Astrocyte (in vitro differentiated cells and primary cell): Measurements from ENCODE around the gene PRAC1. TPM values are rescaled to one million over a fixed set of nuclear protein-coding genes. Genes with fewer than 3 reads are reported as not detected.
"Not testable (repeated sequence)": the region's sequence is repeated elsewhere in the genome, so short reads cannot be mapped to it uniquely, and the experiment has no call there.

Experiments used
- DNase-seq: peaks from one replicate; pipeline ENCODE4 v3.0.0-alpha.2; 2010; ENCODE audit warnings: low read depth
- FAIRE-seq: peaks from 2 replicates; lab custom pipeline; 2011; peaks lifted over from hg19 to GRCh38; lab: Jason Lieb, UNC
- H2AFZ ChIP-seq: 2 replicates; pipeline ENCODE4 v1.6.0; 2012; ENCODE audit warnings: low read depth, low read length, inconsistent platforms
- H3K27ac ChIP-seq: 2 replicates; pipeline ENCODE4 v1.5.1; 2011; ENCODE audit warnings: low read depth, low read length, inconsistent platforms
- H3K27me3 ChIP-seq: 2 replicates; pipeline ENCODE4 v1.6.0; 2011; ENCODE audit warnings: low read length, inconsistent platforms; ENCODE audit not compliant: insufficient read depth
- H3K36me3 ChIP-seq: 2 replicates; pipeline ENCODE4 v1.5.1; 2011; ENCODE audit warnings: low read length, inconsistent platforms; ENCODE audit not compliant: insufficient read depth
- H3K4me1 ChIP-seq: 2 replicates; pipeline ENCODE4 v1.5.1; 2011; ENCODE audit warnings: low read length, inconsistent platforms; ENCODE audit not compliant: insufficient read depth
- H3K4me2 ChIP-seq: 2 replicates; pipeline ENCODE4 v1.6.0; 2012; ENCODE audit warnings: low read length, inconsistent platforms
- H3K4me3 ChIP-seq: 2 replicates; pipeline ENCODE4 v1.5.1; 2011; ENCODE audit warnings: low read depth, mild to moderate bottlenecking, low read length, inconsistent platforms; ENCODE audit not compliant: insufficient read depth
- H3K79me2 ChIP-seq: 2 replicates; pipeline ENCODE4 v1.6.0; 2012; ENCODE audit warnings: mild to moderate bottlenecking, low read length, inconsistent platforms; ENCODE audit not compliant: insufficient read depth
- H3K9ac ChIP-seq: 2 replicates; pipeline ENCODE4 v1.6.0; 2012; ENCODE audit warnings: mild to moderate bottlenecking, low read length, inconsistent platforms
- H3K9me3 ChIP-seq: 2 replicates; pipeline ENCODE4 v1.5.1; 2012; ENCODE audit warnings: low read depth, mild to moderate bottlenecking, low read length, inconsistent platforms; ENCODE audit not compliant: insufficient read depth
- H4K20me1 ChIP-seq: 2 replicates; pipeline ENCODE4 v1.6.0; 2012; ENCODE audit warnings: low read length, inconsistent platforms; ENCODE audit not compliant: insufficient read depth
- H3K27ac Mint-ChIP-seq: one replicate; pipeline ENCODE4 v1.8.0; 2021; ENCODE audit warnings: mild to moderate bottlenecking, mixed read lengths; ENCODE audit not compliant: unreplicated experiment
- H3K27me3 Mint-ChIP-seq: one replicate; pipeline ENCODE4 v1.8.0; 2021; ENCODE audit warnings: low read depth, mixed read lengths; ENCODE audit not compliant: unreplicated experiment
- H3K36me3 Mint-ChIP-seq: one replicate; pipeline ENCODE4 v1.8.0; 2021; ENCODE audit warnings: low read depth, mixed read lengths; ENCODE audit not compliant: unreplicated experiment
- H3K4me1 Mint-ChIP-seq: one replicate; pipeline ENCODE4 v1.8.0; 2021; ENCODE audit warnings: low read depth, mixed read lengths; ENCODE audit not compliant: unreplicated experiment
- H3K4me3 Mint-ChIP-seq: one replicate; pipeline ENCODE4 v1.8.0; 2021; ENCODE audit warnings: mild to moderate bottlenecking, moderate library complexity, mixed read lengths; ENCODE audit not compliant: unreplicated experiment
- H3K9me3 Mint-ChIP-seq: one replicate; pipeline ENCODE4 v1.8.0; 2021; ENCODE audit warnings: mild to moderate bottlenecking, mixed read lengths; ENCODE audit not compliant: unreplicated experiment
- EZH2 ChIP-seq: IDR thresholded peaks from 2 replicates; pipeline ENCODE4 v1.6.1; 2012; ENCODE audit warnings: mild to moderate bottlenecking, low read length, inconsistent platforms; ENCODE audit not compliant: insufficient read depth
- total RNA-seq: library from RNA; stranded (reverse); gene quantifications from 2 replicates; pipeline ENCODE4 v1.2.1, GENCODE V29; 2021
- TF ChIP-seq, protein P1 (sequence below): IDR thresholded peaks from 2 replicates; pipeline ENCODE4 v1.5.1; 2011; ENCODE audit warnings: low read depth, mild to moderate bottlenecking, inconsistent platforms, low read length, moderate library complexity; ENCODE audit not compliant: insufficient read depth

Gene PRAC1
- total RNA-seq, 1 donor from 2014 or later, result not detected

GRCh38 chr17:48717367-48718226 lies 4.7 kb downstream of the PRAC1 start:
- Histone ChIP-seq H3K4me1 (no peaks in the 10 kb centered on the region), H3K79me2 (no peaks in the 10 kb centered on the region), H4K20me1 (peaks cover 9% of the 10 kb centered on the region), H2AFZ (no peak overlapping the region), H3K9me3 (peaks cover 9% of the 10 kb centered on the region), H3K27ac (no peak overlapping the region), H3K4me2 (no peak overlapping the region), H3K9ac (no peak overlapping the region), H3K27me3 (peaks cover 82% of the 10 kb centered on the region), H3K4me3 (no peak overlapping the region), H3K36me3 (no peaks in the 10 kb centered on the region)
- DNase-seq (no peak), FAIRE-seq (no peak)
- no peak overlapping the region for H3K27ac Mint-ChIP-seq
- H3K4me3 Mint-ChIP-seq, result no peak overlapping the region
- peaks cover 2% of the 10 kb centered on the region for H3K36me3 Mint-ChIP-seq
- peaks cover 90% of the 10 kb centered on the region for H3K27me3 Mint-ChIP-seq
- H3K4me1 Mint-ChIP-seq, result no peaks in the 10 kb centered on the region
- peaks cover 2% of the 10 kb centered on the region for H3K9me3 Mint-ChIP-seq
- TF ChIP-seq, protein P1, sequence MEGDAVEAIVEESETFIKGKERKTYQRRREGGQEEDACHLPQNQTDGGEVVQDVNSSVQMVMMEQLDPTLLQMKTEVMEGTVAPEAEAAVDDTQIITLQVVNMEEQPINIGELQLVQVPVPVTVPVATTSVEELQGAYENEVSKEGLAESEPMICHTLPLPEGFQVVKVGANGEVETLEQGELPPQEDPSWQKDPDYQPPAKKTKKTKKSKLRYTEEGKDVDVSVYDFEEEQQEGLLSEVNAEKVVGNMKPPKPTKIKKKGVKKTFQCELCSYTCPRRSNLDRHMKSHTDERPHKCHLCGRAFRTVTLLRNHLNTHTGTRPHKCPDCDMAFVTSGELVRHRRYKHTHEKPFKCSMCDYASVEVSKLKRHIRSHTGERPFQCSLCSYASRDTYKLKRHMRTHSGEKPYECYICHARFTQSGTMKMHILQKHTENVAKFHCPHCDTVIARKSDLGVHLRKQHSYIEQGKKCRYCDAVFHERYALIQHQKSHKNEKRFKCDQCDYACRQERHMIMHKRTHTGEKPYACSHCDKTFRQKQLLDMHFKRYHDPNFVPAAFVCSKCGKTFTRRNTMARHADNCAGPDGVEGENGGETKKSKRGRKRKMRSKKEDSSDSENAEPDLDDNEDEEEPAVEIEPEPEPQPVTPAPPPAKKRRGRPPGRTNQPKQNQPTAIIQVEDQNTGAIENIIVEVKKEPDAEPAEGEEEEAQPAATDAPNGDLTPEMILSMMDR, result no peak
- no peak for TF ChIP-seq EZH2

GRCh38 chr17:48716549-48716948 lies 5.8 kb downstream of the PRAC1 start:
- not testable (repeated sequence) for H3K4me3 Mint-ChIP-seq, H3K9me3 ChIP-seq, H3K9ac ChIP-seq, H3K4me3 ChIP-seq, H3K79me2 ChIP-seq, H3K27ac Mint-ChIP-seq, FAIRE-seq, H2AFZ ChIP-seq, H4K20me1 ChIP-seq, H3K4me1 Mint-ChIP-seq, H3K27ac ChIP-seq, H3K9me3 Mint-ChIP-seq, H3K36me3 Mint-ChIP-seq, DNase-seq, H3K36me3 ChIP-seq, H3K4me2 ChIP-seq, H3K4me1 ChIP-seq
- peaks cover 79% of the 10 kb centered on the region for H3K27me3 ChIP-seq
- peaks cover 85% of the 10 kb centered on the region for H3K27me3 Mint-ChIP-seq

- H4K20me1 ChIP-seq, result peaks cover 9% of the 10 kb centered on the region
- no peaks in the 10 kb centered on the region for H3K4me1 Mint-ChIP-seq
- H3K9me3 Mint-ChIP-seq, result peaks cover 2% of the 10 kb centered on the region
- H3K27me3 Mint-ChIP-seq, result peaks cover 82% of the 10 kb centered on the region
- no peaks in the 10 kb centered on the region for H3K79me2 ChIP-seq
- H3K9ac ChIP-seq, result no peak overlapping the region
- DNase-seq (no peak), FAIRE-seq (no peak)
- H3K36me3 Mint-ChIP-seq, result peaks cover 2% of the 10 kb centered on the region
- H3K4me3 ChIP-seq, result no peak overlapping the region
- H3K4me2 ChIP-seq, result no peak overlapping the region
- TF ChIP-seq, protein P1, result no peak
- no peak for TF ChIP-seq EZH2
- H3K27ac ChIP-seq, result no peak overlapping the region
- no peak overlapping the region for H3K4me3 Mint-ChIP-seq
- H3K9me3 ChIP-seq, result peaks cover 4% of the 10 kb centered on the region
- H3K27ac Mint-ChIP-seq, result no peak overlapping the region
- H3K27me3 ChIP-seq, result peaks cover 77% of the 10 kb centered on the region
- H3K36me3 ChIP-seq, result no peaks in the 10 kb centered on the region
- H2AFZ ChIP-seq, result no peak overlapping the region
- no peaks in the 10 kb centered on the region for H3K4me1 ChIP-seq
Observed at GRCh38 chr17:48715496-48716399, 6.6 kb downstream of the PRAC1 start.
